D721Med (cell line): ENCODE data around the gene SSU72.

Experiments
- DNase-seq: peaks from one replicate; pipeline ENCODE4 v3.0.0; 2011; ENCODE audit warnings: low spot score; ENCODE audit not compliant: insufficient read length
- FAIRE-seq: peaks from 2 replicates; lab custom pipeline; 2011; peaks lifted over from hg19 to GRCh38; lab: Jason Lieb, UNC
- CTCF ChIP-seq: IDR thresholded peaks from 2 replicates; pipeline ENCODE4 v1.5.1; 2012; ENCODE audit warnings: mild to moderate bottlenecking, control low read depth; ENCODE audit not compliant: insufficient read depth; ENCODE audit errors: missing control alignments

SSU72 gene

GRCh38 chr1:1594602-1595260 is 20.1 kb upstream of the SSU72 start:
- no peak for DNase-seq
- no peak for FAIRE-seq
- no peak for TF ChIP-seq CTCF

DNA sequence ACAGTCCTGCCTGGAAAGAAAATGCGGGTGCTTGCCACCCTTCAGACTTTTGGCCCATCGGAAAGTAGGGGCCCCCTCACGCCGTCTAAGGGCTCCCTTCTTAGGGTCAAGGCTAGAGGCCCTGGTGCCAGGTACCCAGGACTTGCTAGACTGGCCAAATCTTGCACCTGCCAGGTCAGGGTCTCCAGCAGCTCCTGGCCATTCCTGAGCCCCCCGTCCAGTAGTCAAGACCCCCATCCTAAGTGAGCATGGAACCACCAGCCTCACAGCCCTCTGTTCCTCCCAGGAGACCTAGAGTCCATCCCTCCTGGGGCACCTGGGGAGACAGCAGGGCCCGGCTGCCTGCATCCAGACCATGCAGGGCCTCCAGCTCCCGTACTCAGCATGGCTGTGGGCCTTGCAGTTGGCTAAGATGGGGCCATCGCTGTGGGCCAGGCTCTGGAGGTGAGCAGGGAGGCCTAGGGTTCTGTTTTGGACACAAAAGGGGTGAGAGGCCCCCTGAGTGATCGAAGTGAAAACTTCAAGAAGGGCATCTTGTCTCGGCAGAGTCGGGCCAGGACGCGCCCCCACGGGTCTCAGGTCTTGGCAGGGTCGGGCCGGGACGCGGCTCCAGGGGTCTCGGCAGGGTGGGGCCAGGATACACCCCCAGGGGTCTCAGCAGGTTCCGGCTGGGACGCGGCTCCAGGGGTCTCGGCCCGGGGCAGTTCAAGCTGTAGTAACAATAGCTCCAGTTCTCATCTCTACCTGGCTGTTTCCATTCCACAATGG is 19.4 kb upstream of the SSU72 start:
- FAIRE-seq, result no peak
- no peak for TF ChIP-seq CTCF
- no peak for DNase-seq

DNA sequence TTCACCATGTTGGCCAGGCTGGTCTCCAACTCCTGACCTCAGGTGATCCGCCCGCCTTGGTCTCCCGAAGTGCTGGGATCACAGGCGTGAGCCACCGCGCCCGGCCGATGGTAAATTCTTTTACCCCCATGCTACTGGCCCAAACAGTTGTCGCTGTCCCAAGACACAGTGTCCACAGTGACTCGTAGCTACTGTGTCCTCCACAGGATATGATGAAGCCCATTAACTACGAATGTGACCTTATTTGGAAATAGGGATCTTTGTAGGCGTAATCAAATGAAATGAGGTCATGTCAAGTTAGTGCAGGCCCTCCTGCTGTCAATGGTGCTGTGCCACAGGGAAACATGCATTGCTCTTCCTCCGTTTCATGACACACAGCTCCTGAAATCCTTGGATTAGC is 16.8 kb upstream of the SSU72 start:
- TF ChIP-seq CTCF, result no peak
- DNase-seq, result no peak
- no peak for FAIRE-seq

GRCh38 chr1:1583347-1584010 is 8.8 kb upstream of the SSU72 start:
- DNase-seq, result no peak
- no peak for FAIRE-seq
- TF ChIP-seq CTCF, result no peak

DNA sequence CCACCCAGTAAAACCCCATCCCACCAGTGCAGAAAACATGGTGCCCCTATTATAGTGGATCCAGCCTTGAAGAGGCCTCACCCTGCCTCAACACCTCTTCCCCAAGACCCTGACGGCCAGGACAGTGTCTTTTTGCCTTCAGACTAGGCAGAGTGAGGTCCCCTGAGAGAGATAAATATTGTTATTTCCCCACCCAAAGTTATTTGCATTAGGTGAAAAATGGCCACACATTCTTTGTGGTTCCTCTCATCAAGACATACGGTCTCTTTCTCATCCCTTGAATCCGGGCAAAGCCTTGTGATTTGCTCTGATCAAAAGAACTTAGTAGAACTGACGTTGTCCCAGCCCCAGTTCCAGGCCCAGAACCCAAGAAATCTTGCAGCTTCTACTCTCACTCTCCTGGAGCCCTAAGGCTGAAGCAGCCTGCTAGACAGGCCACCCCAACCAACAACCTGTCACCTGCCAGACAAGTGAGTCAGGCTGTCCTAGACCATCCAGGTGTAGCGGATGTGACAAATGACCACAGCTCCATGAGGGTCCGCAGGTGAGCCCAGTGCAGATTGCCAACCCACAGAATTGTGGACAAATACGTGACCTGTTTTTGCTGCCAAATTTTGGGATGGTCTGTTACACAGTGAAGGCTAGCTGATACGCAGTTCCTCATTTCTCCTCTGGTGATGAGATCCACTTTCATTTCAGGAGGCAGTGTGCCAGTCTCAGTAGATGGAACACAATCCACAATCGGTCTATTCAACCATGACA is 8.1 kb upstream of the SSU72 start:
- no peak for TF ChIP-seq CTCF
- no peak for DNase-seq
- FAIRE-seq, result no peak

GRCh38 chr1:1578371-1578940 is 3.8 kb upstream of the SSU72 start:
- DNase-seq (no peak), FAIRE-seq (no peak)
- TF ChIP-seq CTCF, result no peak
